ENCODE results near the gene NEDD4.

Gene NEDD4

GRCh38 chr15:55891196-55891595 is 102.2 kb downstream of the NEDD4 start:
- Histone ChIP-seq H3K27ac (ENCODE audit: insufficient read depth in 1 of 2, low read depth in 1 of 2, low read length in 2 of 2, poor library complexity in 1 of 2, severe bottlenecking in 2 of 2) (no peak overlapping the region), H3K4me3 (ENCODE audit: control insufficient read depth in 1 of 7, extremely low read depth in 1 of 7, insufficient read depth in 4 of 7, low read depth in 2 of 7, low read length in 6 of 7) (no peak overlapping the region), H3K27me3 (replicated peaks in 2 of 5; ENCODE audit: control insufficient read depth in 4 of 5, insufficient read depth in 5 of 5, low read length in 4 of 5) (no peaks in the 10 kb centered on the region), H3K36me3 (ENCODE audit: control insufficient read depth in 4 of 4, insufficient read depth in 4 of 4, low read length in 3 of 4) (no peaks in the 10 kb centered on the region), H3K4me1 (ENCODE audit: control extremely low read depth in 1 of 4, control insufficient read depth in 4 of 4, insufficient read depth in 4 of 4, low read length in 3 of 4) (peaks cover 9 to 19% (median 14%) of the 10 kb centered on the region in 4 experiments), H3K9me3 (ENCODE audit: control extremely low read depth in 1 of 5, control insufficient read depth in 4 of 5, insufficient read depth in 2 of 5, low read depth in 1 of 5, low read length in 4 of 5) (peaks cover 0 to 21% (median 3%) of the 10 kb centered on the region in 5 experiments)
- DNase-seq, result no peak
- WGBS (ENCODE audit: insufficient coverage), result 100% methylated on average over 1 of the region's 1 CpG
- ChIA-PET CTCF (no interaction called here), POLR2A (no interaction called here)

- H3K27ac ChIP-seq (ENCODE audit: insufficient read depth in 1 of 2, low read depth in 1 of 2, low read length in 2 of 2, poor library complexity in 1 of 2, severe bottlenecking in 2 of 2), result no peak overlapping the region
- ChIA-PET POLR2A (no interaction called here), CTCF (no interaction called here)
- H3K9me3 ChIP-seq (ENCODE audit: control extremely low read depth in 1 of 5, control insufficient read depth in 4 of 5, insufficient read depth in 2 of 5, low read depth in 1 of 5, low read length in 4 of 5), result peaks cover 0 to 20% (median 3%) of the 10 kb centered on the region in 5 experiments
- H3K27me3 ChIP-seq (replicated peaks in 2 of 5; ENCODE audit: control insufficient read depth in 4 of 5, insufficient read depth in 5 of 5, low read length in 4 of 5), result no peaks in the 10 kb centered on the region
- no peak for DNase-seq
- H3K36me3 ChIP-seq (ENCODE audit: control insufficient read depth in 4 of 4, insufficient read depth in 4 of 4, low read length in 3 of 4), result peaks cover 0 to 6% (median 1%) of the 10 kb centered on the region in 4 experiments
- H3K4me1 ChIP-seq (ENCODE audit: control extremely low read depth in 1 of 4, control insufficient read depth in 4 of 4, insufficient read depth in 4 of 4, low read length in 3 of 4), result peaks cover 0 to 2% (median 1%) of the 10 kb centered on the region in 4 experiments
- H3K4me3 ChIP-seq (ENCODE audit: control insufficient read depth in 1 of 7, extremely low read depth in 1 of 7, insufficient read depth in 4 of 7, low read depth in 2 of 7, low read length in 6 of 7), result no peak overlapping the region
Observed at GRCh38 chr15:55884223-55884622, 109.2 kb downstream of the NEDD4 start.

GRCh38 chr15:55879181-55879580 is 114.2 kb downstream of the NEDD4 start:
- Histone ChIP-seq H3K9me3 (ENCODE audit: control extremely low read depth in 1 of 5, control insufficient read depth in 4 of 5, insufficient read depth in 2 of 5, low read depth in 1 of 5, low read length in 4 of 5) (peaks cover 0 to 2% (median 0%) of the 10 kb centered on the region in 5 experiments), H3K4me1 (ENCODE audit: control extremely low read depth in 1 of 4, control insufficient read depth in 4 of 4, insufficient read depth in 4 of 4, low read length in 3 of 4) (peaks cover 0 to 2% (median 1%) of the 10 kb centered on the region in 4 experiments), H3K27ac (ENCODE audit: insufficient read depth in 1 of 2, low read depth in 1 of 2, low read length in 2 of 2, poor library complexity in 1 of 2, severe bottlenecking in 2 of 2) (no peak overlapping the region), H3K27me3 (replicated peaks in 2 of 5; ENCODE audit: control insufficient read depth in 4 of 5, insufficient read depth in 5 of 5, low read length in 4 of 5) (no peaks in the 10 kb centered on the region), H3K36me3 (ENCODE audit: control insufficient read depth in 4 of 4, insufficient read depth in 4 of 4, low read length in 3 of 4) (peaks cover 0 to 6% (median 1%) of the 10 kb centered on the region in 4 experiments), H3K4me3 (ENCODE audit: control insufficient read depth in 1 of 7, extremely low read depth in 1 of 7, insufficient read depth in 4 of 7, low read depth in 2 of 7, low read length in 6 of 7) (no peak overlapping the region)
- DNase-seq, result no peak
- CTCF ChIA-PET, result no interaction called here
- POLR2A ChIA-PET, result no interaction called here

- ChIA-PET POLR2A (no interaction called here), CTCF (no interaction called here)
- no peak overlapping the region for H3K4me3 ChIP-seq (ENCODE audit: control insufficient read depth in 1 of 7, extremely low read depth in 1 of 7, insufficient read depth in 4 of 7, low read depth in 2 of 7, low read length in 6 of 7)
- H3K9me3 ChIP-seq (ENCODE audit: control extremely low read depth in 1 of 5, control insufficient read depth in 4 of 5, insufficient read depth in 2 of 5, low read depth in 1 of 5, low read length in 4 of 5), result peaks cover 0 to 2% (median 0%) of the 10 kb centered on the region in 5 experiments
- DNase-seq, result no peak
- WGBS (ENCODE audit: insufficient coverage), result 63% methylated on average over 3 of the region's 4 CpGs
- peaks cover 0 to 4% (median 2%) of the 10 kb centered on the region in 4 experiments for H3K36me3 ChIP-seq (ENCODE audit: control insufficient read depth in 4 of 4, insufficient read depth in 4 of 4, low read length in 3 of 4)
- H3K27me3 ChIP-seq (replicated peaks in 2 of 5; ENCODE audit: control insufficient read depth in 4 of 5, insufficient read depth in 5 of 5, low read length in 4 of 5), result no peaks in the 10 kb centered on the region
- H3K4me1 ChIP-seq (ENCODE audit: control extremely low read depth in 1 of 4, control insufficient read depth in 4 of 4, insufficient read depth in 4 of 4, low read length in 3 of 4), result no peaks in the 10 kb centered on the region
- no peak overlapping the region for H3K27ac ChIP-seq (ENCODE audit: insufficient read depth in 1 of 2, low read depth in 1 of 2, low read length in 2 of 2, poor library complexity in 1 of 2, severe bottlenecking in 2 of 2)
Observed at GRCh38 chr15:55873024-55873720, 120.2 kb downstream of the NEDD4 start.

GRCh38 chr15:55872471-55872870 is 120.9 kb downstream of the NEDD4 start:
- H3K36me3 ChIP-seq (ENCODE audit: control insufficient read depth in 4 of 4, insufficient read depth in 4 of 4, low read length in 3 of 4), result peaks cover 0 to 7% (median 2%) of the 10 kb centered on the region in 4 experiments
- H3K27me3 ChIP-seq (replicated peaks in 2 of 5; ENCODE audit: control insufficient read depth in 4 of 5, insufficient read depth in 5 of 5, low read length in 4 of 5), result no peaks in the 10 kb centered on the region
- no peak overlapping the region for H3K27ac ChIP-seq (ENCODE audit: insufficient read depth in 1 of 2, low read depth in 1 of 2, low read length in 2 of 2, poor library complexity in 1 of 2, severe bottlenecking in 2 of 2)
- H3K4me1 ChIP-seq (ENCODE audit: control extremely low read depth in 1 of 4, control insufficient read depth in 4 of 4, insufficient read depth in 4 of 4, low read length in 3 of 4), result no peaks in the 10 kb centered on the region
- 100% methylated on average over 2 of the region's 2 CpGs for WGBS (ENCODE audit: insufficient coverage)
- no peak for DNase-seq
- H3K4me3 ChIP-seq (ENCODE audit: control insufficient read depth in 1 of 7, extremely low read depth in 1 of 7, insufficient read depth in 4 of 7, low read depth in 2 of 7, low read length in 6 of 7), result no peak overlapping the region
- peaks cover 0 to 2% (median 0%) of the 10 kb centered on the region in 5 experiments for H3K9me3 ChIP-seq (ENCODE audit: control extremely low read depth in 1 of 5, control insufficient read depth in 4 of 5, insufficient read depth in 2 of 5, low read depth in 1 of 5, low read length in 4 of 5)
- ChIA-PET CTCF (no interaction called here), POLR2A (no interaction called here)

GRCh38 chr15:55869660-55870059 is 123.8 kb downstream of the NEDD4 start:
- CTCF ChIA-PET, result no interaction called here
- no peaks in the 10 kb centered on the region for H3K4me1 ChIP-seq (ENCODE audit: control extremely low read depth in 1 of 4, control insufficient read depth in 4 of 4, insufficient read depth in 4 of 4, low read length in 3 of 4)
- WGBS (ENCODE audit: insufficient coverage), result 100% methylated on average over 1 of the region's 2 CpGs
- no peak overlapping the region for H3K4me3 ChIP-seq (ENCODE audit: control insufficient read depth in 1 of 7, extremely low read depth in 1 of 7, insufficient read depth in 4 of 7, low read depth in 2 of 7, low read length in 6 of 7)
- no peaks in the 10 kb centered on the region for H3K9me3 ChIP-seq (ENCODE audit: control extremely low read depth in 1 of 5, control insufficient read depth in 4 of 5, insufficient read depth in 2 of 5, low read depth in 1 of 5, low read length in 4 of 5)
- no peak overlapping the region for H3K27ac ChIP-seq (ENCODE audit: insufficient read depth in 1 of 2, low read depth in 1 of 2, low read length in 2 of 2, poor library complexity in 1 of 2, severe bottlenecking in 2 of 2)
- POLR2A ChIA-PET, result no interaction called here
- peaks cover 0 to 7% (median 2%) of the 10 kb centered on the region in 4 experiments for H3K36me3 ChIP-seq (ENCODE audit: control insufficient read depth in 4 of 4, insufficient read depth in 4 of 4, low read length in 3 of 4)
- DNase-seq, result no peak
- H3K27me3 ChIP-seq (replicated peaks in 2 of 5; ENCODE audit: control insufficient read depth in 4 of 5, insufficient read depth in 5 of 5, low read length in 4 of 5), result no peaks in the 10 kb centered on the region

GRCh38 chr15:55868707-55869106 is 124.7 kb downstream of the NEDD4 start:
- no peaks in the 10 kb centered on the region for H3K4me1 ChIP-seq (ENCODE audit: control extremely low read depth in 1 of 4, control insufficient read depth in 4 of 4, insufficient read depth in 4 of 4, low read length in 3 of 4)
- no peaks in the 10 kb centered on the region for H3K9me3 ChIP-seq (ENCODE audit: control extremely low read depth in 1 of 5, control insufficient read depth in 4 of 5, insufficient read depth in 2 of 5, low read depth in 1 of 5, low read length in 4 of 5)
- no peaks in the 10 kb centered on the region for H3K27me3 ChIP-seq (replicated peaks in 2 of 5; ENCODE audit: control insufficient read depth in 4 of 5, insufficient read depth in 5 of 5, low read length in 4 of 5)
- H3K36me3 ChIP-seq (ENCODE audit: control insufficient read depth in 4 of 4, insufficient read depth in 4 of 4, low read length in 3 of 4), result peaks cover 0 to 7% (median 2%) of the 10 kb centered on the region in 4 experiments
- 100% methylated on average over 3 of the region's 3 CpGs for WGBS (ENCODE audit: insufficient coverage)
- ChIA-PET POLR2A (no interaction called here), CTCF (interaction anchor here (0.7 to 1.3 kb wide), 2 partner anchors 9 to 28 kb away, joined by 3 to 4 read pairs; no protein-coding TSS in a partner anchor)
- no peak for DNase-seq
- H3K4me3 ChIP-seq (ENCODE audit: control insufficient read depth in 1 of 7, extremely low read depth in 1 of 7, insufficient read depth in 4 of 7, low read depth in 2 of 7, low read length in 6 of 7), result no peak overlapping the region
- no peak overlapping the region for H3K27ac ChIP-seq (ENCODE audit: insufficient read depth in 1 of 2, low read depth in 1 of 2, low read length in 2 of 2, poor library complexity in 1 of 2, severe bottlenecking in 2 of 2)
